CD14-positive monocyte (primary cell): ENCODE measurements around the gene P4HB. TPM values are rescaled to one million over a fixed set of nuclear protein-coding genes. Genes with fewer than 3 reads are reported as not detected.

Experiments used
- DNase-seq, 3 donors: peaks; one replicate each; pipeline ENCODE4 v3.0.0-alpha.2; 2011 to 2022
- H2AFZ ChIP-seq: 2 replicates; pipeline ENCODE4 v1.6.0; 2012; ENCODE audit warnings: mild to moderate bottlenecking, low read depth, low read length, inconsistent platforms; ENCODE audit not compliant: insufficient read depth, poor library complexity, severe bottlenecking
- H3K27ac ChIP-seq, 2 donors: 1 replicate in 1 of 2; 2 replicates in 1 of 2; pipeline ENCODE4 v1.5.1; 2012 to 2013; ENCODE audit warnings: low read length in 2 of 2, control low read depth in 1 of 2, inconsistent platforms in 1 of 2, low read depth in 1 of 2, mild to moderate bottlenecking in 1 of 2
- H3K27me3 ChIP-seq, 2 donors: one replicate each; pipeline versions ENCODE4 v1.6.0 to v1.6.1; 2011 to 2013; ENCODE audit warnings: low read length in 2 of 2; ENCODE audit not compliant: control insufficient read depth in 2 of 2, insufficient read depth in 2 of 2
- H3K36me3 ChIP-seq, 2 donors: replicated peaks in 1 of 2; 1 replicate in 1 of 2; 2 replicates in 1 of 2; pipeline versions ENCODE4 v1.5.1 to v1.6.1; 2012 to 2013; ENCODE audit warnings: low read length in 2 of 2, control low read depth in 1 of 2, inconsistent platforms in 1 of 2, mild to moderate bottlenecking in 1 of 2; ENCODE audit not compliant: insufficient read depth in 2 of 2, control insufficient read depth in 1 of 2
- H3K4me1 ChIP-seq, 2 donors: 1 replicate in 1 of 2; 2 replicates in 1 of 2; pipeline versions ENCODE4 v1.5.1 to v1.6.1; 2012 to 2013; ENCODE audit warnings: low read length in 2 of 2, control low read depth in 1 of 2, inconsistent platforms in 1 of 2, mild to moderate bottlenecking in 1 of 2, moderate library complexity in 1 of 2; ENCODE audit not compliant: insufficient read depth in 2 of 2, control insufficient read depth in 1 of 2
- H3K4me2 ChIP-seq: replicated peaks from 2 replicates; pipeline ENCODE3; 2012; ENCODE audit warnings: low read length, moderate library complexity, mild to moderate bottlenecking; ENCODE audit not compliant: poor library complexity, severe bottlenecking; ENCODE audit errors: extremely low read depth
- H3K4me3 ChIP-seq, 3 experiments: fragments of 200-600 bp in 1 of 3; sonication (generic) in 1 of 3; replicated peaks in 1 of 3; 1 replicate in 2 of 3; 2 replicates in 1 of 3; pipeline ENCODE4 v1.5.1; 2011 to 2013; ENCODE audit warnings: low read length in 3 of 3, mild to moderate bottlenecking in 3 of 3, control low read depth in 2 of 3, low read depth in 2 of 3, inconsistent platforms in 1 of 3, moderate library complexity in 1 of 3
- H3K79me2 ChIP-seq: 2 replicates; pipeline ENCODE4 v1.6.0; 2012; ENCODE audit warnings: mild to moderate bottlenecking, control low read depth, inconsistent platforms, low read length, moderate library complexity; ENCODE audit not compliant: insufficient read depth
- H3K9ac ChIP-seq: 2 replicates; pipeline ENCODE4 v1.6.0; 2017; ENCODE audit warnings: low read length, mild to moderate bottlenecking; ENCODE audit not compliant: insufficient read depth, poor library complexity, severe bottlenecking
- H3K9me3 ChIP-seq, 2 donors: replicated peaks in 1 of 2; 1 replicate in 1 of 2; 2 replicates in 1 of 2; pipeline versions ENCODE4 v1.5.1 to v1.6.1; 2012 to 2013; ENCODE audit warnings: low read length in 2 of 2, control low read depth in 1 of 2; ENCODE audit not compliant: control insufficient read depth in 1 of 2, insufficient read depth in 1 of 2
- H4K20me1 ChIP-seq: 2 replicates; pipeline ENCODE4 v1.6.0; 2012; ENCODE audit warnings: mild to moderate bottlenecking, low read length, control low read depth, moderate library complexity; ENCODE audit not compliant: insufficient read depth
- H3K27ac Mint-ChIP-seq, 7 donors: one replicate each; pipeline ENCODE4 v1.8.0; 2020; ENCODE audit warnings: mild to moderate bottlenecking in 7 of 7, mixed read lengths in 7 of 7, moderate library complexity in 6 of 7, inconsistent platforms in 2 of 7
- H3K27me3 Mint-ChIP-seq, 3 donors: one replicate each; pipeline ENCODE4 v1.8.0; 2021 to 2022; ENCODE audit warnings: low read depth in 3 of 3, mild to moderate bottlenecking in 3 of 3, mixed read lengths in 3 of 3, moderate library complexity in 3 of 3, inconsistent platforms in 1 of 3
- H3K36me3 Mint-ChIP-seq, 2 donors: one replicate each; pipeline ENCODE4 v1.8.0; 2020; ENCODE audit warnings: mixed read lengths in 2 of 2, inconsistent platforms in 1 of 2, mild to moderate bottlenecking in 1 of 2
- H3K4me1 Mint-ChIP-seq: one replicate; pipeline ENCODE4 v1.8.0; 2020; ENCODE audit warnings: mild to moderate bottlenecking, mixed read lengths
- H3K4me3 Mint-ChIP-seq, 2 donors: one replicate each; pipeline ENCODE4 v1.8.0; 2020; ENCODE audit warnings: mild to moderate bottlenecking in 2 of 2, mixed read lengths in 2 of 2, moderate library complexity in 1 of 2
- H3K9me3 Mint-ChIP-seq, 7 donors: one replicate each; pipeline ENCODE4 v1.8.0; 2020 to 2022; ENCODE audit warnings: mixed read lengths in 7 of 7, mild to moderate bottlenecking in 6 of 7, moderate library complexity in 6 of 7, inconsistent platforms in 2 of 7
- CTCF ChIP-seq: fragments of 200-600 bp; IDR thresholded peaks from one replicate; pipeline ENCODE4 v1.8.0; 2022; ENCODE audit warnings: antibody characterized with exemption, mild to moderate bottlenecking
- WGBS: methylation state at CpG from one replicate; pipeline ENCODE4 v1.1.5; 2013; ENCODE audit warnings: missing lambda C conversion rate; ENCODE audit not compliant: insufficient coverage; 5-methylcytosine and 5-hydroxymethylcytosine counted together
- intact Hi-C, 2 donors: fragments of 100-400 bp; cut with micrococcal nuclease; formaldehyde crosslinking; loops; one replicate each; pipeline versions ENCODE4 v1.15.0 to v1.15.1; 2023
- polyA plus RNA-seq, 3 donors: library from polyadenylated mRNA; depleted of rRNA in 1 of 3; unstranded in 2 of 3; stranded (reverse) in 1 of 3; fragments of 300-500 nt in 2 of 3; fragments of >200 nt in 1 of 3; fragmentation: Illumina TruSeq in 2 of 3; gene quantifications; 1 replicate in 2 of 3; 2 replicates in 1 of 3; pipeline ENCODE4 v1.2.3, GENCODE V29; 2012 to 2021

P4HB gene
- polyA plus RNA-seq, 3 donors: 108 to 297 (median 291) TPM

GRCh38 chr17:81870131-81870980 is 10.0 kb upstream of the P4HB start:
- H3K4me2 ChIP-seq: peak overlapping the region; percentile 90
- peaks cover 52% of the 10 kb centered on the region for H4K20me1 ChIP-seq
- peak overlapping the region; percentile 89 to 98 (median 94) for H3K4me3 ChIP-seq
- Mint-ChIP-seq H3K36me3 (peaks cover 15 to 28% of the 10 kb centered on the region in 2 donors), H3K4me3 (peak overlapping the region; percentile 84 to 91), H3K27me3 (no peaks in the 10 kb centered on the region), H3K27ac (peak overlapping the region; percentile 81 to 95 (median 90)), H3K9me3 (no peaks in the 10 kb centered on the region), H3K4me1 (peaks cover 32% of the 10 kb centered on the region)
- peak overlapping the region; percentile 94 for H3K9ac ChIP-seq
- WGBS: 1% methylated on average over 62 of the region's 65 CpGs
- no peak for TF ChIP-seq CTCF
- peak overlapping the region; percentile 88 to 93 for H3K27ac ChIP-seq
- no peaks in the 10 kb centered on the region for H3K9me3 ChIP-seq
- peaks cover 34 to 53% of the 10 kb centered on the region in 2 donors for H3K4me1 ChIP-seq
- H3K79me2 ChIP-seq: peaks cover 56% of the 10 kb centered on the region
- no peaks in the 10 kb centered on the region for H3K27me3 ChIP-seq
- intact Hi-C loops: loop anchor here (2.0 to 5.0 kb wide), 3 partner anchors 38 to 57 kb away; partner anchors contain the start of genes MCRIP1 (in 2 of the 2) and MAFG (in 1 of the 2)
- DNase-seq: peak in 1 of 3 donors; percentile 46
- peaks cover 22 to 24% of the 10 kb centered on the region in 2 donors for H3K36me3 ChIP-seq
- no peak overlapping the region for H2AFZ ChIP-seq

- peak overlapping the region; percentile 90 for H3K4me2 ChIP-seq
- H3K4me1 ChIP-seq: peaks cover 34 to 53% of the 10 kb centered on the region in 2 donors
- Mint-ChIP-seq H3K27me3 (no peaks in the 10 kb centered on the region), H3K36me3 (peaks cover 15 to 28% of the 10 kb centered on the region in 2 donors), H3K4me3 (peak overlapping the region; percentile 84 to 91), H3K9me3 (no peaks in the 10 kb centered on the region), H3K4me1 (peaks cover 32% of the 10 kb centered on the region), H3K27ac (peak overlapping the region; percentile 81 to 95 (median 90))
- peaks cover 64% of the 10 kb centered on the region for H3K79me2 ChIP-seq
- H3K27me3 ChIP-seq: no peaks in the 10 kb centered on the region
- intact Hi-C loops: loop anchor here (2.0 to 10.0 kb wide), 4 partner anchors 37 to 58 kb away; partner anchors contain the start of genes MCRIP1 (in 2 of the 2), MAFG (in 1 of the 2), PCYT2 (in 1 of the 2) and SIRT7 (in 1 of the 2)
- no peaks in the 10 kb centered on the region for H3K9me3 ChIP-seq
- H3K27ac ChIP-seq: peak overlapping the region; percentile 88 to 93
- WGBS: 57% methylated on average over 44 of the region's 52 CpGs
- peak in 1 of 3 donors; percentile 35 for DNase-seq
- no peak overlapping the region for H2AFZ ChIP-seq
- H3K9ac ChIP-seq: peak overlapping the region; percentile 94
- peak; percentile 96 for TF ChIP-seq CTCF
- H3K36me3 ChIP-seq: peaks cover 23 to 24% of the 10 kb centered on the region in 2 donors
- H4K20me1 ChIP-seq: peaks cover 57% of the 10 kb centered on the region
- H3K4me3 ChIP-seq: peak overlapping the region; percentile 89 to 98 (median 94)
Observed at GRCh38 chr17:81869221-81870130, 9.1 kb upstream of the P4HB start.
